Umbilical cord (tissue), 2 donors: ENCODE results near the gene KRTAP10-6. TPM values are rescaled to one million over a fixed set of nuclear protein-coding genes. Genes with fewer than 3 reads are reported as not detected.
"Not testable (repeated sequence)": the region's sequence is repeated elsewhere in the genome, so short reads cannot be mapped to it uniquely, and the experiment has no call there.

Source experiments
- DNase-seq: peaks from one replicate; pipeline ENCODE4 v3.0.0-alpha.2; 2015; ENCODE audit warnings: low spot score
- total RNA-seq: library from RNA; depleted of rRNA; stranded (reverse); fragments of >200 nt; gene quantifications from one replicate; pipeline ENCODE4 v1.2.3, GENCODE V29; 2014; ENCODE audit warnings: low replicate concordance; ENCODE audit not compliant: insufficient read depth

Gene KRTAP10-6, protein sequence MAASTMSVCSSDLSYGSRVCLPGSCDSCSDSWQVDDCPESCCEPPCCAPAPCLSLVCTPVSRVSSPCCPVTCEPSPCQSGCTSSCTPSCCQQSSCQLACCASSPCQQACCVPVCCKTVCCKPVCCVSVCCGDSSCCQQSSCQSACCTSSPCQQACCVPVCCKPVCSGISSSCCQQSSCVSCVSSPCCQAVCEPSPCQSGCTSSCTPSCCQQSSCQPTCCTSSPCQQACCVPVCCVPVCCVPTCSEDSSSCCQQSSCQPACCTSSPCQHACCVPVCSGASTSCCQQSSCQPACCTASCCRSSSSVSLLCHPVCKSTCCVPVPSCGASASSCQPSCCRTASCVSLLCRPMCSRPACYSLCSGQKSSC
- total RNA-seq, result not detected

GRCh38 chr21:44592446-44593311, at the start of gene KRTAP10-6:
KRTAP10-6 (minus strand) TSS chr21:44592505; CDS start chr21:44592484, 21 bp downstream.
- DNase-seq, result no peak

- DNase-seq, result no peak
Observed at GRCh38 chr21:44640761-44641160, 48.5 kb upstream of the KRTAP10-6 start.

DNA sequence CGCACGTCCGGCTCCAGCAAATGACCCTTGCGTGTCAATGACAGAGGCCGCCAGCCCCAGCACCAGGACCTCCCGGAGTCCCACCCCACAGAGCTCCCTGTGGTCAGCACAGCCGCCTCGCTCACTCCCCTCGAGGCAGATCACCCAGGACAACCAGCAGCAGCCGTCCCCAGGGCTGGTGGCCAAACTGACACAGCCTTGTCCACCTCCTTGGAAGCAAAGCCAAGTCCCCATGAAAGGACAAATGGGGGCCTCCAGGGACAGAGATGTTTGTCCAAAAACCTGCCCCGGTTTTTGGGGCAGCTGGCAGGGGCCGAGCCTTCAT, 47.0 kb upstream of the KRTAP10-6 start:
- no peak for DNase-seq

GRCh38 chr21:44638506-44639330, 46.4 kb upstream of the KRTAP10-6 start:
- not testable (repeated sequence) for DNase-seq

GRCh38 chr21:44637851-44638348, 45.6 kb upstream of the KRTAP10-6 start:
- DNase-seq, result not testable (repeated sequence)

DNA sequence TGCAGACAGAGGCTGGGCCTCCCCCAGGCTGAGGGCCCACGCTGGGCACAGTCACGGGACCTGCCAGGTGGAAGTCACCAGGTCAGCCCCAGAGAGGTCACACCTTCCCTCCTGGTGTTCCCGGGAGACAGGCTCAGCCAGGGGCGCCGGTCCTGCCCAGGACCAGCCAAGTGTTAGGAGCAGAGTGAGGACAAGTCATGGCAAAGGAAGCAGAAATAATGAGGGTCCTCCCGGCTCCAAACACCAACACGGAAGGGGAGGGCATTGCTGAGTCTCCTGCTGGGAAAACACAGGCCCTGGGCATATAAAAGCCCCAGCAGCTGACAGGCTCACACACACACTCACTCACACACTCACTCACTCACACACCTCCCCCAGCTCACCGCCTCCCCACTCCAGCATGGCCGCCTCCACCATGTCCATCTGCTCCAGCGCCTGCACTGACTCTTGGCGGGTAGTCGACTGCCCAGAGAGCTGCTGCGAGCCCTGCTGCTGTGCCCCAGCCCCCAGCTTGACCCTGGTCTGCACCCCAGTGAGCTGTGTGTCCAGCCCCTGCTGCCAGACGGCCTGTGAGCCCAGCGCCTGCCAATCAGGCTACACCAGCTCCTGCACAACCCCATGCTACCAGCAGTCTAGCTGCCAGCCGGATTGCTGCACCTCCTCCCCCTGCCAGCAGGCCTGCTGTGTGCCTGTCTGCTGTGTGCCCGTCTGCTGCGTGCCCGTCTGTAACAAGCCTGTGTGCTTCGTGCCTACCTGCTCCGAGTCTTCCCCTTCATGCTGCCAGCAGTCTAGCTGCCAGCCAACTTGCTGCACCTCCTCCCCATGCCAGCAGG, 44.9 kb upstream of the KRTAP10-6 start, which contains the start of gene KRTAP10-10:
Gene KRTAP10-10 (plus strand): TSS at position 339 of the 833 bp plus-strand sequence. CDS start 62 bp downstream, at position 401.
- no peak for DNase-seq

DNA sequence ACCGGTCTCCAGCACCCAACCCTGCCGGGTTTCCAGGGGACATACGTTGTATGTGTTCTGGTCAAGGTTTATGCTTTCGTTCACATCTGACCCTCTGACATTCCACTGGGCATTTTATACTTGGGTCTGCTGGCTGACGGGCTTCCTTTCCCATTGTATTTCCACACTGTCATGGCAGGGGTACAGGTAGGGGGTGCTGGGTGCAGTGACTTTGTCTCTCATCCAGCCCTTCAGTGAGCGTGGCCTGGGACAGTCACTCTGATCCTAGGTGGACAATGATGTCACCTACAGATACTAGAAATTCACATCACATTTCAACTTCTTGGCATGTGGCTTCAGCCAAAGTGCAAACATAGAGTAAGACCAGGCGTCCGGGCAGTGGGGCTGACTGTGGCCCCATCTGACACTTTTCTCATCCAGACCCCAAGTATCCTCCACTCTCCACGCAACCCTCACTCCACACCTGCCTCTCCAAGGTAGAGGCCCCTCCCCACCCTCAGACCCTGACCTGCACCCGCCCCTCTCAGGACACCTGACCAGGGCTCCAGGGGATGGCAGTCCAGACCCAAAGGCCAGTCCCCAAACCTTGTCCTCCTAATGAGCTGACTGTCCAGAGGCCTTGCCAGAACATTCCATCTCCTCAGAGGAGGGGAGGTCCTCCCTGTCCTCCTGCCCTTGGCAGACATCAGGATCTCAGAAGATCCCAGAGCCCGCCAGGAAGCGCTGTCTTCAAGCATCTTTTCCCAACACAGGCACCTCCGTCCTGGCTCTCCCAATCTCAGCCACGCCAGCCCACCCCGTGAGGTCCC, 44.1 kb upstream of the KRTAP10-6 start:
- no peak for DNase-seq

GRCh38 chr21:44632067-44632466, 39.8 kb upstream of the KRTAP10-6 start:
- DNase-seq, result no peak

DNA sequence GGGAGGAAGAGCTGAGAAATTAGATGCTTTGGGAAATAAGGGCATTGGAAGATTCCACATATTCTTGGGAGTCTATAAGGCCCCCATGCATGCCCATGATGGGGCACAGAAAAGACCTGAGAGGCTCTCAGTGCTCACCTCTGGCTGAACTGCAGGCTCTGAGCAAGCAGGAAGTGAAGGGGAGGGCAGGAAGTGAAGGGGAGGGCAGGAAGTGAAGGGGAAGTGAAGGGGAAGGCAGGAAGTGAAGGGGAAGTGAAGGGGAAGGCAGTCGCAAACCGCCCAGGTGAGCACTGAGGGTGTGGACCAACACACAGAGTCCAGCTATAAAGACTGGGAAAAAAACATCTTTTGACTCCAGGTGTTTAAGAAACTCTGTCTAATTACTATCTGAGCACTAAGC, 38.1 kb upstream of the KRTAP10-6 start:
- DNase-seq, result no peak

- DNase-seq, result no peak
Observed at GRCh38 chr21:44628707-44629391, 36.5 kb upstream of the KRTAP10-6 start.

GRCh38 chr21:44627831-44628233, 35.5 kb upstream of the KRTAP10-6 start:
- DNase-seq, result not testable (repeated sequence)

GRCh38 chr21:44627181-44627822, 35.0 kb upstream of the KRTAP10-6 start:
- DNase-seq, result not testable (repeated sequence)

DNA sequence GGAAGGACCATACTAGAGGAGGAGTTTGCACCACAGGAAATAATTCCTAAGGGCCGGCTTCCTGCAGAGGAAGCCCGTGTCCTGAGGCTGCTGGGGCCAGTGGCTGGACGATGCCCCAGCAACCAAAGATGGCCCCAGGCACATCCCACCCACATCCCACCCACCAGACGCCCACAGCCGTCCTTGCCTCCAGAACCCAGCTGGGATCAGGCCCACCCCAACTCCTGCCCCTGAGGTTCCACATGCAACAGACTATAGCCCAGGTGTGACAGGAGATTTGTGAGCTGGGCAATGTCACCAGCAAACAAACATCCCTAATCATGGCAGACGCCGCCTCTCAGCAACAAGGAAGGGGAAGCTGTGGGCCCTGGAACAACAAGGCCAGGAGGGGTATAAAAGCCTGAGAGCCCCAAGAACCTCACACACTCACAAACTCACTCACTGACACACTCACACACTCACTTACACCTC, 34.4 kb upstream of the KRTAP10-6 start, which contains the start of gene KRTAP10-9:
Gene KRTAP10-9 (plus strand): TSS at position 421 of the 471 bp plus-strand sequence. CDS start 79 bp downstream, outside the sequence.
- no peak for DNase-seq

GRCh38 chr21:44626262-44626661, 34.0 kb upstream of the KRTAP10-6 start:
- DNase-seq, result no peak

DNA sequence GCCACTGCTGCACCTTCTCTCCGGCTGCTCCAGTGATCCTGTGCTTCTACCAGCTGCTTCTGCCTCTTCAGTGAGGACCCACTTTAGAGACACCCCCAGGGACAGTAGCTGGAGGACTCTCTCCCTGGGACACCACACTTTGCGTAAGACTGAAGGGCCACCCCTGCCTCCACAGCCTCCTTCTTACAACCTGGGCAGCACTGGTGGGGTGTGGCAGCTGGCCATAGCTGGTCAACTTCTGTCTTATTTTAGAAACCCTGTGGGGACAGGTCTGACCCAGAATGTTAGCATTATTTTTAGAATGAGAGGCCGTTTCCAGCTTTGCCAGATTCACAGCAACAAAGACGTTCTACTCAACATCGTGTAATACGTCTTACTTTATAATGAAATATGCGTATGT, 33.5 kb upstream of the KRTAP10-6 start:
- DNase-seq, result no peak

DNA sequence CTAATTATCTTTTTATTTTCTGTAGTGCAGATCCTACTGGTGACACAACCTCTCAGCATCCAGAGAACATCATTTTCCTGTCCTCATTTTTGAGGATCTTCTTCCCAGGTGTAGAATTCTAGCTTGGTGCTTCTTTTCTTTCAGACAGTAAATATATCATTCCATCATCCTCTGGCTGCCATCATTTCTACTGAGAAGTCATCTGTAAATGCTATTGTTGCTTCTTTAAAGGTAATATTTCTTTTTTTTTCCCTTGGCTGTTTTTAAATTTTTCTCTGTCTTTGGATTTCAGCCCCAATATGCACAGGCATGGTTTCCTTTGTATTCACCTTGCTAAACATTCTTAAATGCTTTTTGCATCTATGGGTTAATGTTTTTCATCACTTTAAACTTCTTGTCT, 31.3 kb upstream of the KRTAP10-6 start:
- no peak for DNase-seq

DNA sequence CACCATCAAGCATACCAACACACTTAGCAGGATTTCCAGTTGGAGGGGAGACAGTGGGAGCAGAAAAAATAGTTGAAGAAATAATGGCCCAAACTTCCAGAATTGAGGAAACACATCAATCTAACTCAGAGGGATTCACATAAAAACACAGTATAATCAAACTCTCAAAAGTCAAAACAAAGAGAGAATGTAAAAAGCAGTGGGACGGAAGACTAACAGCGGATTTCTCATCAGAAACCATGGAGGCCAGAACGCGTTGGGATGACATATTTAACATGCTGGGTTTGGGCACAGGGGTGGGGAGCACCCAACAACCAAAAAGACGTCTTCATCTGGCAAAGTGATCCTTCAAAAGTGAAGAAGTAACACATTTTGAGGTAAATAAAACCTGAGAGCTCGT, 27.6 kb upstream of the KRTAP10-6 start:
- no peak for DNase-seq

- DNase-seq, result no peak
Observed at GRCh38 chr21:44618909-44619308, 26.6 kb upstream of the KRTAP10-6 start.
